ENCODE data around the gene CNTROB.

Gene CNTROB

GRCh38 chr17:7922845-7923628, 9.0 kb upstream of the CNTROB start:
- no peaks in the 10 kb centered on the region; the same call in 1 of the 2 replicates for H3K4me1 ChIP-seq (ENCODE audit: insufficient read depth, low read length)
- peak overlapping the region; percentile 22; the same call in 1 of the 2 replicates for H3K9ac ChIP-seq (ENCODE audit: low read depth, low read length)
- H2AFZ ChIP-seq (ENCODE audit: low read depth, low read length) = 0 out of 2 replicates have a peak overlapping the region, but pooled peaks have one; percentile 27
- H3K4me2 ChIP-seq (ENCODE audit: insufficient read depth, low read length) = peak overlapping the region; percentile 20; the same call in 1 of the 2 replicates
- H3K36me3 ChIP-seq (ENCODE audit: insufficient read depth, low read length) = no peaks in the 10 kb centered on the region
- no peaks in the 10 kb centered on the region for H3K79me2 ChIP-seq (ENCODE audit: insufficient read depth, low read length)
- H4K20me1 ChIP-seq (ENCODE audit: insufficient read depth, low read length) = no peaks in the 10 kb centered on the region
- no peaks in the 10 kb centered on the region for H3K27me3 ChIP-seq (ENCODE audit: insufficient read depth, low read length, poor library complexity)
- no peak overlapping the region for H3K27ac ChIP-seq (ENCODE audit: low read length)
- no peak overlapping the region; a peak in 1 of 4 replicates for H3K4me3 ChIP-seq (ENCODE audit: low read depth in 1 of 2, low read length in 2 of 2)
- TF ChIP-seq CTCF (IDR thresholded peaks at IDR 0.05; ENCODE audit: borderline replicate concordance, extremely low read depth, low read length, poor library complexity, severe bottlenecking) (no peak), EZH2 (IDR thresholded peaks at IDR 0.05; ENCODE audit: borderline replicate concordance, low read depth, low read length, severe bottlenecking) (no peak)
- DNase-seq (peak; percentile 84), ATAC-seq (ENCODE audit: insufficient read depth, low read depth) (peak; percentile 84)
- no peaks in the 10 kb centered on the region for H3K9me3 ChIP-seq (ENCODE audit: insufficient read depth, low read length, severe bottlenecking)

DNA sequence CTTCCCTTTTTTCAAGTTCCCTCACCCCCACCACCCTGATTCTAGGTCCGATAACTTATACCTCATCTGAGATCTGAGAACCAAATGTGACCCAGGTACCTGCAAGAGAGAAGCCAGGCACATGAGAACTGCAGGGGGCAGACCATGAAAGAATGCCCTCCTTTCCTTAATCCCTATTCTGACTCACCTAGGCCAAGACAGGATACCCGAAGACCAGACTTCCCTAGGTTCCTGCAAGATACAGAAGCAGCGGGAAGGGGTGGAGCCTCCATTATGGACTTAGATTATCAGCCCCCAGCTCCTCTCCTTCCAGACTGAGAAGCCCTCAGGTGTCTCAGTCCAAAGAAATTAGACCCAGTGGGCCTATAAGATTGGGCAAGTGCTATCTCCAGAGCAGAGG, 4.4 kb upstream of the CNTROB start:
- Histone ChIP-seq H3K4me3 (ENCODE audit: low read depth in 1 of 2, low read length in 2 of 2) (no peak overlapping the region), H3K9ac (ENCODE audit: low read depth, low read length) (no peak overlapping the region), H3K36me3 (ENCODE audit: insufficient read depth, low read length) (peaks cover 12% of the 10 kb centered on the region), H2AFZ (ENCODE audit: low read depth, low read length) (no peak overlapping the region), H4K20me1 (ENCODE audit: insufficient read depth, low read length) (no peaks in the 10 kb centered on the region), H3K4me2 (ENCODE audit: insufficient read depth, low read length) (no peak overlapping the region), H3K9me3 (ENCODE audit: insufficient read depth, low read length, severe bottlenecking) (no peaks in the 10 kb centered on the region), H3K79me2 (ENCODE audit: insufficient read depth, low read length) (peaks cover 19% of the 10 kb centered on the region), H3K27ac (ENCODE audit: low read length) (no peak overlapping the region), H3K4me1 (ENCODE audit: insufficient read depth, low read length) (peaks cover 18% of the 10 kb centered on the region), H3K27me3 (ENCODE audit: insufficient read depth, low read length, poor library complexity) (no peaks in the 10 kb centered on the region)
- no peak for ATAC-seq (ENCODE audit: insufficient read depth, low read depth)
- TF ChIP-seq CTCF (IDR thresholded peaks at IDR 0.05; ENCODE audit: borderline replicate concordance, extremely low read depth, low read length, poor library complexity, severe bottlenecking) (no peak), EZH2 (IDR thresholded peaks at IDR 0.05; ENCODE audit: borderline replicate concordance, low read depth, low read length, severe bottlenecking) (no peak)
- no peak for DNase-seq

DNA sequence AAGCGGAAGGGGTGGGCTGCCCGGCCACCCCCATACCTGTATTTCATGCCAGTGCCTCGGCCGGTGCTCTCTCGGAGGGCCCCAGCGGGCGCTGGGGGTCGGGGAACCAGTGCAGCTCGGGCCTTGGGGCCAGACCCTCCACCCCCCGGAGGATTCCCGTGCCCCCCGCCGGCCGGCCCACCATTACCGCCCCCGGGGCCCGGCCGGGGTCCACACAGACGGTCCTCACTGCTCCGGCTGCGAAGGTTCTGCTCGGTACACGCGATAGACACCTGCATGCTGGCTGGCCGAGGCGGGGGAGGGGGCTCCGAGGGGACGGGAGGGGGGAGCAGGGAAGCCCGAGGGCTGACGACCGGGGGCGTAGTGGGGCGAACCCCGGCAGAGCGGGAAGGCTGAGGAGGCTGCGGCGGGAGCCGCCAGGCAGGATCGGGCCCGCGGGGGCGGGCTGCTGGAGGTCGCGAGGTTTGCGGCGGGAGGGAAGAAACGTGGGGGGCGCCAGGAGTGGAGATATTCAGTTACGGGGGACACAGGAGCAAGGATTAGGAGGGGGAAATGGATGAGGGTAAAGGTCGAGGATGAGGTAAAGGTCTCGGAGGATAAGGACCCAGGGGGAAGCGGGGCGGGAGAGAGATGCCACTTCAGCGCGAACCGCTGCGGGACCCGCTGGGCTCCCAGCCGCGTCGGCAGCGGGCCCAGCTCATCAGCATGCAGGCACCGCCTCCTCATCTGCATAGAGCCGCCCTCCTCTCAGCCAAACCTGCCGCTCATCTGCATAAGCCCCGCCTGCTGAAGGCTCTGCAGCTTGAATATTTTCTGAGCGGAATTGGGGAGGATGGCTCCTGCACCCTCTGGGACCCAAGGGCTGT, 2.6 kb upstream of the CNTROB start, which contains the start of gene KCNAB3:
TSS of gene KCNAB3 (minus strand) at position 699 of the 866 bp plus-strand sequence. CDS start at position 278, 421 bp downstream.
- H4K20me1 ChIP-seq (ENCODE audit: insufficient read depth, low read length) = no peaks in the 10 kb centered on the region
- peak within 1 kb of the TSS; percentile 89 for H3K4me2 ChIP-seq (ENCODE audit: insufficient read depth, low read length)
- H3K9ac ChIP-seq (ENCODE audit: low read depth, low read length) = peak within 1 kb of the TSS; percentile 90
- peaks cover 36% of the 10 kb centered on the region for H3K4me1 ChIP-seq (ENCODE audit: insufficient read depth, low read length)
- ATAC-seq (ENCODE audit: insufficient read depth, low read depth) (no peak), DNase-seq (peak; percentile 26)
- H3K4me3 ChIP-seq (ENCODE audit: low read depth in 1 of 2, low read length in 2 of 2) = peak within 1 kb of the TSS in 1 of 2 experiments; percentile 82; a peak in 2 of 4 replicates
- peak within 1 kb of the TSS; percentile 86; the same call in 1 of the 2 replicates for H3K27ac ChIP-seq (ENCODE audit: low read length)
- H2AFZ ChIP-seq (ENCODE audit: low read depth, low read length) = no peak within 1 kb of the TSS
- no peaks in the 10 kb centered on the region for H3K27me3 ChIP-seq (ENCODE audit: insufficient read depth, low read length, poor library complexity)
- H3K9me3 ChIP-seq (ENCODE audit: insufficient read depth, low read length, severe bottlenecking) = no peaks in the 10 kb centered on the region
- TF ChIP-seq EZH2 (IDR thresholded peaks at IDR 0.05; ENCODE audit: borderline replicate concordance, low read depth, low read length, severe bottlenecking) (no peak), CTCF (IDR thresholded peaks at IDR 0.05; ENCODE audit: borderline replicate concordance, extremely low read depth, low read length, poor library complexity, severe bottlenecking) (no peak)
- H3K36me3 ChIP-seq (ENCODE audit: insufficient read depth, low read length) = peaks cover 16% of the 10 kb centered on the region
- H3K79me2 ChIP-seq (ENCODE audit: insufficient read depth, low read length) = peaks cover 37% of the 10 kb centered on the region

Measured in DND-41 (cell line).